Type B pancreatic cell (in vitro differentiated cells): Measurements from ENCODE around the gene NCBP1. TPM values are rescaled to one million over a fixed set of nuclear protein-coding genes. Genes with fewer than 3 reads are reported as not detected.

Source experiments
- DNase-seq: peaks from one replicate; pipeline ENCODE4 v3.0.0; 2021; ENCODE audit warnings: mixed read lengths; ENCODE audit not compliant: unreplicated experiment; ENCODE audit errors: extremely low spot score
- H3K27ac Mint-ChIP-seq: 2 replicates; pipeline ENCODE4 v1.8.0; 2021; ENCODE audit warnings: mild to moderate bottlenecking, mixed read lengths
- H3K27me3 Mint-ChIP-seq: 2 replicates; pipeline ENCODE4 v1.8.0; 2021; ENCODE audit warnings: mixed read lengths
- H3K36me3 Mint-ChIP-seq: 2 replicates; pipeline ENCODE4 v1.8.0; 2021; ENCODE audit warnings: mixed read lengths
- H3K4me1 Mint-ChIP-seq: one replicate; pipeline ENCODE4 v1.8.0; 2021; ENCODE audit warnings: mixed read lengths; ENCODE audit not compliant: unreplicated experiment
- H3K4me3 Mint-ChIP-seq: 2 replicates; pipeline ENCODE4 v1.8.0; 2021; ENCODE audit warnings: mild to moderate bottlenecking, mixed read lengths
- H3K9me3 Mint-ChIP-seq: 2 replicates; pipeline ENCODE4 v1.8.0; 2021; ENCODE audit warnings: mixed read lengths
- CTCF ChIP-seq: fragments of 200-600 bp; sonication (generic); conservative IDR thresholded peaks from 2 replicates; pipeline ENCODE4 v1.5.0; 2021; ENCODE audit warnings: antibody characterized with exemption, mild to moderate bottlenecking
- total RNA-seq: library from RNA; stranded (reverse); gene quantifications from 2 replicates; pipeline ENCODE4 v1.2.1, GENCODE V29; 2021; ENCODE audit warnings: low replicate concordance

Gene NCBP1
- total RNA-seq, 1 donor from 2014 or later = 41.8 TPM

GRCh38 chr9:97714435-97714834 lies 80.8 kb downstream of the NCBP1 start:
- no peak for DNase-seq
- H3K4me1 Mint-ChIP-seq = peaks cover 8% of the 10 kb centered on the region
- H3K4me3 Mint-ChIP-seq = no peak overlapping the region
- TF ChIP-seq CTCF = no peak
- peaks cover 6% of the 10 kb centered on the region for H3K9me3 Mint-ChIP-seq
- peaks cover 29% of the 10 kb centered on the region for H3K27me3 Mint-ChIP-seq
- no peaks in the 10 kb centered on the region for H3K36me3 Mint-ChIP-seq
- H3K27ac Mint-ChIP-seq = peak overlapping the region; percentile 59

DNA sequence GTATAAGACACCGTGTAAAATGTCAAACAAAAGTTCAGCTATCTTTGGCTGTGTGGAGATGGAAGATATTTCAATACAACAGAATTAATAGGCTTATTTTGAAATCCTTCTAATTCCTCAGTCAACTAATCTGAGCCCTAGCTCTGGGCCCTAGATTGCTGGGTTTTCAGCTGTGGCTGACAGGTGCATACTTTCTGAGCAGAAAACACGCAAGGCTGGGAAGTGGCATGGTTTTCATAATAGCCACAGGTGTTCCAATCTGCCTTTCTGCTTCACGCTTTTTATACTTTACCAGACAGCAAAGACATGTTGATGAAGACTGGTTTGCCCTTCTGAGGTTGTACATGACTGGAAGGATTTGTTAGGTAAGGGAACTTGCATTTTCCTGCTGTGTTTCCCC lies 84.2 kb downstream of the NCBP1 start:
- DNase-seq = no peak
- H3K4me1 Mint-ChIP-seq = no peaks in the 10 kb centered on the region
- no peak overlapping the region for H3K27ac Mint-ChIP-seq
- H3K4me3 Mint-ChIP-seq = no peak overlapping the region
- H3K36me3 Mint-ChIP-seq = no peaks in the 10 kb centered on the region
- TF ChIP-seq CTCF = no peak
- H3K27me3 Mint-ChIP-seq = peaks cover 23% of the 10 kb centered on the region
- H3K9me3 Mint-ChIP-seq = peaks cover 11% of the 10 kb centered on the region

- peaks cover 27% of the 10 kb centered on the region for H3K27me3 Mint-ChIP-seq
- no peaks in the 10 kb centered on the region for H3K4me1 Mint-ChIP-seq
- no peaks in the 10 kb centered on the region for H3K36me3 Mint-ChIP-seq
- H3K27ac Mint-ChIP-seq = no peak overlapping the region
- no peak for DNase-seq
- no peak for TF ChIP-seq CTCF
- H3K9me3 Mint-ChIP-seq = peaks cover 11% of the 10 kb centered on the region
- H3K4me3 Mint-ChIP-seq = no peak overlapping the region
Measured at GRCh38 chr9:97721396-97721795, 87.8 kb downstream of the NCBP1 start.

DNA sequence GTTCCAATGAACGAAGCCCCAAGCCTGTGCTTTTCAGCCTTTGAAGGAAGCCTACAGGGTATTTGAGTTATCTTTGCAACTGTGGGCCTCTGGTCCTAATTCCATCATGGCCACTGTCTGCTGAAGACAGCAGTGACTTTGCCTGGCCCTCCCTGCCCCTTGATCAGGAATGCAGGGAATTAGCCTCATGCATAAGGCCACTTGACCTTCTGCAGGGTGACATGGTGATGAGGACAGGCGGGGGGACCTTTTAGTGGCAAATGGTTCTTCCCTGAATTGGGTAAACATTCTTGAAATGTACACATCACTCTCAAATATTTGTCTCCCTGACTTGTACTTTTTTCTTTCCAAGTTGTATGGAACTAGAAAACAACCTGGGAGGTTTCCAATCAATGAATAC lies 88.7 kb downstream of the NCBP1 start:
- no peak overlapping the region for H3K4me3 Mint-ChIP-seq
- no peak overlapping the region for H3K27ac Mint-ChIP-seq
- H3K4me1 Mint-ChIP-seq = no peaks in the 10 kb centered on the region
- H3K9me3 Mint-ChIP-seq = peaks cover 11% of the 10 kb centered on the region
- no peaks in the 10 kb centered on the region for H3K36me3 Mint-ChIP-seq
- H3K27me3 Mint-ChIP-seq = peaks cover 28% of the 10 kb centered on the region
- DNase-seq = no peak
- TF ChIP-seq CTCF = no peak

Other genes starting within 250 kb of the NCBP1 start
- gene TDRD7, start 221.7 kb upstream of the NCBP1 start, total RNA-seq = 7.6 and 12.7 TPM in 2 replicates
- 10.5 and 12.9 TPM in 2 replicates for gene TMOD1, start 132.2 kb upstream of the NCBP1 start, total RNA-seq
- gene TSTD2, start 453 bp upstream of the NCBP1 start, total RNA-seq = 17.9 and 24.9 TPM in 2 replicates
- 11.6 and 13.7 TPM in 2 replicates for gene XPA, start 63.5 kb downstream of the NCBP1 start, total RNA-seq
- 2.4 and 4.2 TPM in 2 replicates for gene FOXE1, start 219.4 kb downstream of the NCBP1 start, total RNA-seq